Mesodermal cell (in vitro differentiated cells): ENCODE results near the gene SYNE1.

Experiments
- H3K27ac ChIP-seq: 2 replicates; pipeline ENCODE4 v1.7.0; 2013; ENCODE audit warnings: mild to moderate bottlenecking, low read depth, low read length, moderate library complexity; ENCODE audit not compliant: severe bottlenecking
- H3K36me3 ChIP-seq: 2 replicates; pipeline ENCODE4 v1.7.1; 2013; ENCODE audit warnings: mild to moderate bottlenecking, low read length, moderate library complexity; ENCODE audit not compliant: control insufficient read depth, insufficient read depth
- H3K4me1 ChIP-seq: one replicate; pipeline ENCODE4 v1.7.1; 2013; ENCODE audit warnings: mild to moderate bottlenecking, low read length; ENCODE audit not compliant: insufficient read depth, control insufficient read depth, poor library complexity, severe bottlenecking
- H3K4me3 ChIP-seq: 2 replicates; pipeline ENCODE4 v1.7.0; 2013; ENCODE audit warnings: low read length, control low read depth, mild to moderate bottlenecking; ENCODE audit not compliant: insufficient read depth, poor library complexity, severe bottlenecking; ENCODE audit errors: extremely low read depth
- H3K9me3 ChIP-seq: 2 replicates; pipeline ENCODE4 v1.7.1; 2013; ENCODE audit warnings: mild to moderate bottlenecking, low read length, moderate library complexity; ENCODE audit not compliant: control insufficient read depth
- WGBS, 2 experiments: methylation state at CpG; one replicate each; pipeline ENCODE4 v1.1.5; 2013; ENCODE audit warnings: missing lambda C conversion rate in 2 of 2; ENCODE audit not compliant: insufficient coverage in 2 of 2; 5-methylcytosine and 5-hydroxymethylcytosine counted together

Gene SYNE1

DNA sequence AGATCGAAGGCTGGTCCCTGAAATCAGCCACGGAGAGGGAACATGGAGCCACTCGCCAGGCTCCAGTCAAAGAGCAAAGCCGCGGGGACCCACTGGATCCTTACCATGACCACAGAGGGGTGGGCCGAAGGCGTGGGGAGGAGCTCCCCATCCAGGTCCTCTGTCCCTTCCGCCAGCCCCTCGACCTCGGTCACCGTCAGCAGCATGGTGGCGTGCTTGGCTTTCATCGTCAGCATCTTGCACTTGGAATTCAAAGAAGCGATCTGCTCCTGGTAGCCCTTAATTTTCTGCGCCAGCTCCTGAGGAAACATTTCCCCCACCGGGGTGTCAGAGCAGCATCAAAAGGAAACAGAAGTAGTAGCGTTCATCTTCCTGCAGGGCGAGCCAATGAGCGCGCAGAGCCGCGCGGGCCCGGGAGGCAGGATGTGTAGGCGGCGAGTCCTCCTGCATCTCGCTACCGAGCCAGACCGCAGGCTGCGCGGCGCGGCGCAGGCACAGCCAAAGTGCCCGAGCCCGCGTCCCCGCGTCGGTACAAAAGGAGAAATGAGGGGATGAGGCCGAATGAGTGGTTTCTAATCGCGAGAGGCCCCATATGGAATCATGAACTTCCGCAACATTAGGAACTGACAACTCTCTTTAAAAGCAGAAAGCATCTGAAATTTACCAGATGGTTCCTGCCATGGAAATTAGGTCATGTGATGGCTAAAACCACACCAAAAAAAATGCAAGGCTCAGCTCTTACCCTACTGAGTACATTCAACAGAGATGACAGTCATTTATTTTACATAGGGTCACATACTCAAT lies 335.2 kb downstream of the SYNE1 start:
- H3K4me3 ChIP-seq, result peak overlapping the region; percentile 53
- 1% methylated on average over 41 to 43 of the region's 44 CpGs for WGBS, 2 experiments

DNA sequence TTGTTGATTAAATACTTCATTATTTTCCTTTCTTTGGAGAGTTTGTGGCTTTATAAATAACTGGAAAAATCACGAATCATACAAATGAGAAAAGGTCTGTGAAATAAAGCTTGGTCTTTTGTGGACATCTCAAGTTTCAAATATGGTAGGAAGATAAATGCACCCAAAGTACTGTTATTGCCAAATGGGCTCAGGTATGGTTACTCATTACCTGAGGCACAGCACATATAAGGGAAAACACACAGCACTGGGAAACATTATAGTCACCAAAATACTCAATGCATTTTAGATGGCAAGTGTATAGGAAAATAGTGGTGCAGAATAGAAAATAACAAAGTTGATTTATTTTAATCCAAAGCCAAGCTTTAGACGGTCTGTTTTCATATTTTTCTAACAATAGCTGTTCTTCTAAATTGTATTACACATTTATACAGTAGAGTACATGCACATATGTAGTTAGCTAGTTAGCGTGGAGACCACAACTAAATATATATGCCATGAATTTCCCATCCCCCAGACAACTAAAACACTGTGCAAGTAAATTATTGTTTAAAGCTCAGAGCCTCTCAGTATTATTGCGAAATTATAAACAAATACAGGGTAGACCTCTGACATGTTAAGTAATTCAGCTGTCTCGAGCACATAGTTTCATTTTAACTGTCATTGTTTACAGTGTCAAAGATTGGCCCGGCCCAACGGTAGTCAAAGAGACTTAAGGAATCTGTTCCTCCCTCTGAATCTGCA lies 336.0 kb downstream of the SYNE1 start:
- peak overlapping the region; percentile 87 for H3K27ac ChIP-seq
- no peaks in the 10 kb centered on the region for H3K9me3 ChIP-seq
- H3K4me1 ChIP-seq, result peaks cover 3% of the 10 kb centered on the region
- WGBS, 2 experiments, result 18 to 19% methylated on average over 3 to 4 of the region's 7 CpGs
- no peaks in the 10 kb centered on the region for H3K36me3 ChIP-seq
- peak overlapping the region; percentile 53 for H3K4me3 ChIP-seq

More for the DNA sequence above, 335.2 kb downstream of the SYNE1 start:
- peak overlapping the region; percentile 87 for H3K27ac ChIP-seq
- H3K36me3 ChIP-seq, result no peaks in the 10 kb centered on the region
- H3K9me3 ChIP-seq, result no peaks in the 10 kb centered on the region
- H3K4me1 ChIP-seq, result peaks cover 3% of the 10 kb centered on the region

DNA sequence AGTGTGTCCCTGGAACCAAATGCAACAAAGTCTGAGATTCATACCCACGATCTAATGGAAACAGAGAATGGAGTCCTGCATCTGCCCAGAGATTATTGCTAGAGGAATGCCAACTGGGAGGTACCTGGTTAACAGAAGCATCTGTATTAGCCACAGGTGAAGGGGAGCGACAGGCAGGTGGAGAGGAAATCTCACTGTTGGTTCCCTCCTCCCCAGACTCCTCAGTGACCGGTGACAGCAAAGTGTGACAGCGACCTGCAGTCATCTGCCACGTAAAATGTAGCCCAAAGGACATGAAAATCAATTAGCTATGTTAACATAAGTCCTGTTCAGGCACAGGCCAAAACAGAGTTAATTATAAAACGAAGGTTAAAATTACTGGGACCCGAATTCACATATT lies 336.6 kb downstream of the SYNE1 start:
- H3K27ac ChIP-seq, result no peak overlapping the region
- 92 to 100% methylated on average over 2 to 7 of the region's 7 CpGs for WGBS, 2 experiments
- no peaks in the 10 kb centered on the region for H3K36me3 ChIP-seq
- H3K4me3 ChIP-seq, result no peak overlapping the region
- H3K4me1 ChIP-seq, result peaks cover 3% of the 10 kb centered on the region
- no peaks in the 10 kb centered on the region for H3K9me3 ChIP-seq

DNA sequence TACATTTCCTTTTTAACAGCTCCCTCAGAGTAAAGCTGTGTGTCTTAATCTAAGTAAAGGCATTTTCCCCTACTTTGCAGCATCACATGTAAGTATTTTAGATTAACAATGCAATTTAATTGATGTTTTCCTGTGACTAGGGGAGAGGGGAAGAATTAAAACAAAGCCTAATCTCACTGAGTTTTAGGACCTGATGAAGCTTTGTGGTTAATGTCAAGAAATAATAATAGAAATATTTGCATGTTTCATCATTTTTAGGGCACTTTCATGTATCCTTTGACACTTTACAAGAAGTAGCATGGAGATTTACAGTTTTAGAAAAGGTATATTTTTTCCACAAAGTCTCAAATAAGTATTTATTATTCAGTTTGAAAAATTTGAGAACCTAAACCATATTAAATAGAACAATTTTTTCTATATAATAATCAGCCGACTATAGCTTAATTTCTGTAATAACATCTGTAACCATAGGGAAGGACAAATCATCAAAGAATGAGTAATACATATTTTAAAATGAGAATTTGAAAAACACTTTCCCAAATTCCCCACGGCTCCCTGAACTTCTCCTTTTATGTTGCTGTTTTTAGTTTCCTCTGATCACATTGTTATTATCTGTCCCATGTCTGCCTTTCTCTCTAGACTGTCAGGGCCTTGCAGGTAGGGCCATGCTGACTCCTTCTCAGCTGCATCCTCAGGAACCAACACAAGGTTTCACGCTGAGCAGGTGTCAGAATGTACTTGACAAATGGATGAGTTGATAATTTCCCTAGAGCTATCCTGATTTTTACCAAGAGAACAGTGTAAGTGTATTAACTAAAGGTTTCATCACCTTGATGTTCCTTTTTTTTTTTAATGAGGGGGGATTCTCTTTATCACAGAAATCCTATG lies 338.1 kb downstream of the SYNE1 start:
- H3K4me3 ChIP-seq, result no peak overlapping the region
- no peaks in the 10 kb centered on the region for H3K9me3 ChIP-seq
- no peak overlapping the region for H3K27ac ChIP-seq
- WGBS, 2 experiments, result 50 to 100% methylated on average over 1 of the region's 3 CpGs
- peaks cover 3% of the 10 kb centered on the region for H3K4me1 ChIP-seq
- no peaks in the 10 kb centered on the region for H3K36me3 ChIP-seq

DNA sequence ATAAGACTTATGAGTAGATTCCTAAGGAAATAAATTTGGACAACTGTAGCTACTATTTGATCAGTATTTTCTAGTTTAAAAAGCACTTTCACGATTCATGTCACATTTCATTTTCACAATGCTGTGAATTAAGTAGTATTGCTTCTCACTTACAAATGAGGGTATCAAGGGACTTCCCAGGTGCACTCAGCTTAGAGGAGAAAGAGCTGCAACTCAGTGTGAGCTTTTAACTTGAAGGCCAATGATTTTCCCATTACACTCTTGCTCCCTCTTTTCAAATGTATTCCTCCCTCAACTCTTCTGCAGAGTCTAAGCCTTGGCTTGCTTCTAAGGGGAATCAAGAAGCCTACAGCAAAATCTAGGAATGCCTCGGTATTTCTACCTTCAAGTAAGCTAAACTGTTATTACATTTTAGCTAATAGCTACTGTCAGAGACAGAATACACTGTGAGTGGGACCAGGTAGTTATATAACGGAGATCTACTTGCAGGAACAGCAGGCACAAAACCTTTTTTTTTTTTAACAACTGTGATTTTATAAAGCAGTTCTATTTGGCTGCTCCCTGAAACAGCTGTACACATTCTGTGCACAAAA lies 339.0 kb downstream of the SYNE1 start:
- Histone ChIP-seq H3K36me3 (peaks cover 9% of the 10 kb centered on the region), H3K4me1 (peaks cover 3% of the 10 kb centered on the region), H3K27ac (no peak overlapping the region), H3K9me3 (no peaks in the 10 kb centered on the region), H3K4me3 (no peak overlapping the region)
- 100% methylated on average over 1 of the region's 3 CpGs; no CpG with 5 or more reads in 1 of the 2 experiments for WGBS, 2 experiments

DNA sequence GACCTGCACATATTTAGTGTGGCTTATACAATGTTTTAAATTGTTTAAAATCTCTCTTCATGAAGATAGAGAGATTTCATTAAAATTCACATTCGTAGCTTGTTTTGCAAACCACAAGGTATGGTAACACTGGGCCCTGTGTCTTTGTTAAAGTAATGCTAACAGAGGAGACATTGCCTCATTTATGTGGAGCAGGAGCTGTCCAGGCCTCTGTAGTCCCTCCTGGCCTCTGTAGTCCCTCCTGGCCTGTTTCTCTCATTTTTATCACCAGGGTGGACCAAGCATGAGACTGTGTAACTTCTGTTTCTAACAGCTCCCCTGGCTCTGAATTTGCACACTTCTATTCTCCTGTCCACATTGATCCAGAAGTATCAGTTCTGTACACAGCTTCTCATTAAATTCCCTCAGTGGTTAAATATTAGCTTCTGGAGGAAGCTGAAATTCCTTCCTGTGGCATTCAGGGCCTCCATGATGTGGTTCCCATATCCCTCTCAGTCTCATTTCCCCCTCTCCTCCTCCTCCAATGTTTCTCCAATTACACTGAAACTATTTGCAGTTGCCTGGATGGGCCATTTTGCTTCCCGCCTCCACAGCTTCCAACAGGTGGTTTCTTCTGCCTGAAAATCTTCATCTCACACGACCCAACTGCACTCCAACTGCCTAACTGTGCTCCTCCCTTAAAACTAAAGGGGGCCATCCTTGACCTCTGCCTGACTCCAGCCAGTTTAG lies 340.4 kb downstream of the SYNE1 start:
- no peak overlapping the region for H3K4me3 ChIP-seq
- peaks cover 20% of the 10 kb centered on the region for H3K36me3 ChIP-seq
- H3K27ac ChIP-seq, result no peak overlapping the region
- 50% methylated on average over 2 of the region's 3 CpGs; no CpG with 5 or more reads in 1 of the 2 experiments for WGBS, 2 experiments
- H3K9me3 ChIP-seq, result no peaks in the 10 kb centered on the region
- peaks cover 3% of the 10 kb centered on the region for H3K4me1 ChIP-seq

DNA sequence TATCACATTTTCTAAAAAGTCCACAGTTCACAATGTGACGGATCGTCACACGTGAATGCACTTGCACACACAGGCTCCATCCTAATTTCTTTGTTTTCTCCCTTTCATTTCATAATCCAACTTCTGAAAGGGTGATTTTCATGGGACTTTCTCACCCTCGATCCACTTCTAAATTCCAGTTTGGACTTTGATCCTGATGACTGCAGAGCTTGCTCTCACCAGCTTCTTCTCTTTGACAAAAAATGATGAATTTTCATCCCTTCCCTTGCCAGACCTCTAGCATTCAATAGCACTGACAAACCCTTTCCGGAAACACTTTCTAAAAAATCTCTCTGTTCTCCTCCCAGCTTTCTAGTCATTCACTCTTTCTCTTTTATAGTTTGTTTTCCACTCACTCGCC lies 341.2 kb downstream of the SYNE1 start:
- no peaks in the 10 kb centered on the region for H3K4me1 ChIP-seq
- WGBS, 2 experiments, result 84 to 87% methylated on average over 4 to 5 of the region's 6 CpGs
- no peaks in the 10 kb centered on the region for H3K9me3 ChIP-seq
- peaks cover 20% of the 10 kb centered on the region for H3K36me3 ChIP-seq
- no peak overlapping the region for H3K27ac ChIP-seq
- no peak overlapping the region for H3K4me3 ChIP-seq

DNA sequence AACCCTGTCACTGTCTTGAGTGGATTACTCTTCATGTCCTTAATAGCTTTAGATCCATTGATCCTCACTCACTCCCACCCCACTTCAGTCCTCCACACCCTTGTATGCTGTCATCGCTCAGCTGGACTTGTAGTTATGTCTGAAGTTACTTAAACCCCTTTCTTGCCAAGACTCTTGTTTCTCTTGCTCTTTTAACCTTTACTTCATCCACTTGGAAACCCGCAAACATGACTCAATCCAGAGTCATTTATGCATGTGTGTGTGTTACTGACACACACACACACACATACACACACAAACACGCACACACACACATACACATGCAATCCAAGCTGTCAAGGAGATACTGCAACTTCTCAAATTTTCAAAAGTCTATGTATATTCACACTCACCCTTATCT lies 341.8 kb downstream of the SYNE1 start:
- Histone ChIP-seq H3K27ac (no peak overlapping the region), H3K4me1 (no peaks in the 10 kb centered on the region), H3K9me3 (no peaks in the 10 kb centered on the region), H3K4me3 (no peak overlapping the region), H3K36me3 (peaks cover 22% of the 10 kb centered on the region)
- WGBS, 2 experiments, result 90 to 100% methylated on average over 1 to 2 of the region's 3 CpGs

DNA sequence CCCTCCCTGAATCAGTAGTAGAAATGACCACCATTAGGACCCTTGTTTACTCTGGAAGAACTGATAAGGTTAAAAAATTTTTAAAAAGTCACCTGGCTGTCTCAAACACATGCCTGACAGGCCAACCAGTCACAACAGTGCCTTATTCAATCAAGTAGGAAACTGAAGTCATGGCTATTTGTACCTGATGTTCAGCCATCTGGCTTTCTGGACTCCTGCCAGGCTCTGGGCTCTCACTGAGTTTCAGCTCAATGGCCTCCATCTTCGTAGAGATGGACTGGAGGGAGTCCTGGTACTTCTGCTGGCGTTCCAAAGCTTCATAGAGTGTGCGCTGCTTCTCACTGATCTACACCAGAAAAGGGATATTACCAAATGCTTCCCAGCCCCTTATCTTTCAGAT lies 343.8 kb downstream of the SYNE1 start:
- Histone ChIP-seq H3K4me1 (no peaks in the 10 kb centered on the region), H3K9me3 (no peaks in the 10 kb centered on the region), H3K36me3 (peaks cover 29% of the 10 kb centered on the region), H3K4me3 (no peak overlapping the region), H3K27ac (no peak overlapping the region)
- 78 to 100% methylated on average over 2 to 3 of the region's 3 CpGs for WGBS, 2 experiments
